Psoas muscle (tissue), 8 donors: ENCODE data around the gene MED28. TPM values are rescaled to one million over a fixed set of nuclear protein-coding genes. Genes with fewer than 3 reads are reported as not detected.

ENCODE experiments used
- ATAC-seq, 4 donors: fragments of 200-7000 bp; cut with Tn5 transposase; one replicate each; pipeline ENCODE4 v1.9.1; 2020; ENCODE audit warnings: moderate library complexity in 3 of 4, mild to moderate bottlenecking in 2 of 4
- DNase-seq, 2 donors: peaks; one replicate each; pipeline ENCODE4 v3.0.0-alpha.2; 2020
- H3K27ac ChIP-seq: fragments of 200-600 bp; one replicate; pipeline ENCODE4 v1.8.0; 2022
- H3K27me3 ChIP-seq, 3 donors: fragments of 200-600 bp in 1 of 3; one replicate each; pipeline versions ENCODE4 v1.6.1 to v1.8.0; 2013 to 2022; ENCODE audit warnings: low read length in 2 of 3, mild to moderate bottlenecking in 2 of 3, moderate library complexity in 1 of 3; ENCODE audit not compliant: insufficient read depth in 3 of 3
- H3K36me3 ChIP-seq, 2 donors: fragments of 200-600 bp in 1 of 2; one replicate each; pipeline versions ENCODE4 v1.6.1 to v1.8.0; 2013 to 2022; ENCODE audit warnings: low read depth in 1 of 2, mild to moderate bottlenecking in 1 of 2, moderate library complexity in 1 of 2; ENCODE audit not compliant: insufficient read depth in 1 of 2
- H3K4me1 ChIP-seq: fragments of 200-600 bp; one replicate; pipeline ENCODE4 v1.8.0; 2022
- H3K4me3 ChIP-seq: fragments of 200-600 bp; one replicate; pipeline ENCODE4 v1.8.0; 2022; ENCODE audit warnings: mild to moderate bottlenecking
- H3K9me3 ChIP-seq: fragments of 200-600 bp; one replicate; pipeline ENCODE4 v1.8.0; 2022
- WGBS, 3 donors: extraction: QIAGEN DNeasy Blood & Tissue Kit; methylation state at CpG; one replicate each; pipeline versions ENCODE4 v1.1.6 to v1.1.7; 2013; 5-methylcytosine and 5-hydroxymethylcytosine counted together
- intact Hi-C, 2 donors: fragments of 100-400 bp; cut with DNase I; formaldehyde crosslinking; loops; one replicate each; pipeline versions ENCODE4 v1.11.0 to v1.14.2; 2022
- polyA plus RNA-seq, 3 donors: library from polyadenylated mRNA; stranded (reverse); fragments of 200-250 nt; gene quantifications; one replicate each; pipeline ENCODE4 v1.2.3, GENCODE V29; 2013
- total RNA-seq, 4 donors: library from RNA; stranded (reverse); fragmentation: NEBNext Ultra II Directional in 2 of 4; extraction: Animal tissue kit (Norgen Biotek cat#: 25700) in 2 of 4; gene quantifications; one replicate each; pipeline versions ENCODE4 v1.2.1 to v1.2.4, GENCODE V29; 2021 to 2023
- TF ChIP-seq, protein P1 (sequence below): fragments of 200-600 bp; IDR thresholded peaks from one replicate; pipeline ENCODE4 v1.8.0; 2022; ENCODE audit warnings: antibody characterized with exemption
- donor health status: healthy with polysubstance abuse.
- donor health status: DM: no; HTN: no; CAD: no; lungs with moderate emphysema.
- donor health status: Bipolar disorder and iron deficiency.
- donor health status: healthy.
- donor health status: DM: yes; HTN: yes; CAD: no.
- donor health status: DM: no; HTN: no; CAD: no.
- donor health status: DM: no; HTN: no; CAD: no.
- donor health status: DM: yes; HTN: yes; CAD: no.

MED28 gene
- total and polyA plus RNA-seq, 7 donors, result 27.2 to 58.3 (median 36.2) TPM

DNA sequence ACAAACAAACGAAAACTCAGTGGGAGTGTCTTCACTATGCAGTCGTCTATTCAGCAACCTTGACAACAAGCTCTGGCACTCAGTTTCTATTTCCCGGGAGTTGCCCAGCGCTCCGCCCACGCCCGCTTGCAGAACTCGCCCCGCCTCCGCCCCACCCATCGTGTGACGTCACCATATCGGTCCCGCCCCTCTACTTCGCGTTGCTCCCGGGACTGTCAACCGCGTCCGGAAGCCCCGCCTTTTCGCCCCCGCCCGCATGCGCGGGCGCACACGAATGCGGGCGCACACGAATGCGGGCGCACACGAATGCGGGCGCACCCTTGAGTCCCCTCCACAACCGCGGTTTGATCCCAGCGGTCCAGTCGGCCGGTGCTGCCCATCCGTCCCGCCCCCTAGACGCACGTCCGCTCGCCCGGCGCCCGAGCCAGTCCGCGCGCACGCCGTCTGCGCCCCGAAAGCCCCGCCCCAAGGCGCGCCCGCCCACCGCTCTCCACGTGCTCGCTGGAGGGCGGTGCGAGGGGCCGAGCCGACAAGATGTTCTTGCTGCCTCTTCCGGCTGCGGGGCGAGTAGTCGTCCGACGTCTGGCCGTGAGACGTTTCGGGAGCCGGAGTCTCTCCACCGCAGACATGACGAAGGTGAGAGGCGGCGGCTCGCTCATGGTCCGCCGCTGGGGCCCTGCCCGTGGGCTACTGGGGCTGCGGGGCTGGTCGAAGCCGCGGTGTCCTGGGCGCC, 37.3 kb upstream of the MED28 start, which contains the start of gene LAP3:
TSS of gene LAP3 (plus strand) at position 267 of the 733 bp plus-strand sequence. CDS start at position 535, 268 bp downstream.
- peaks cover 2 to 31% of the 10 kb centered on the region in 2 donors for H3K36me3 ChIP-seq
- intact Hi-C loops, result loop anchor here (5.0 to 10.0 kb wide), 4 partner anchors 35 to 445 kb away; partner anchors contain the start of genes LCORL (in 1 of the 2) and MED28 (in 1 of the 2)
- TF ChIP-seq, protein P1, sequence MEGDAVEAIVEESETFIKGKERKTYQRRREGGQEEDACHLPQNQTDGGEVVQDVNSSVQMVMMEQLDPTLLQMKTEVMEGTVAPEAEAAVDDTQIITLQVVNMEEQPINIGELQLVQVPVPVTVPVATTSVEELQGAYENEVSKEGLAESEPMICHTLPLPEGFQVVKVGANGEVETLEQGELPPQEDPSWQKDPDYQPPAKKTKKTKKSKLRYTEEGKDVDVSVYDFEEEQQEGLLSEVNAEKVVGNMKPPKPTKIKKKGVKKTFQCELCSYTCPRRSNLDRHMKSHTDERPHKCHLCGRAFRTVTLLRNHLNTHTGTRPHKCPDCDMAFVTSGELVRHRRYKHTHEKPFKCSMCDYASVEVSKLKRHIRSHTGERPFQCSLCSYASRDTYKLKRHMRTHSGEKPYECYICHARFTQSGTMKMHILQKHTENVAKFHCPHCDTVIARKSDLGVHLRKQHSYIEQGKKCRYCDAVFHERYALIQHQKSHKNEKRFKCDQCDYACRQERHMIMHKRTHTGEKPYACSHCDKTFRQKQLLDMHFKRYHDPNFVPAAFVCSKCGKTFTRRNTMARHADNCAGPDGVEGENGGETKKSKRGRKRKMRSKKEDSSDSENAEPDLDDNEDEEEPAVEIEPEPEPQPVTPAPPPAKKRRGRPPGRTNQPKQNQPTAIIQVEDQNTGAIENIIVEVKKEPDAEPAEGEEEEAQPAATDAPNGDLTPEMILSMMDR, result no peak
- DNase-seq (peak; percentile 97 to 99), ATAC-seq (peak; percentile 98 to 99 (median 98))
- peaks cover 11% of the 10 kb centered on the region for H3K4me1 ChIP-seq
- H3K27me3 ChIP-seq, result no peaks in the 10 kb centered on the region
- no peaks in the 10 kb centered on the region for H3K9me3 ChIP-seq
- WGBS, 3 donors, result 0% methylated on average over 77 to 91 of the region's 91 CpGs
- peak within 1 kb of the TSS; percentile 90 for H3K27ac ChIP-seq
- H3K4me3 ChIP-seq, result peak within 1 kb of the TSS; percentile 78

DNA sequence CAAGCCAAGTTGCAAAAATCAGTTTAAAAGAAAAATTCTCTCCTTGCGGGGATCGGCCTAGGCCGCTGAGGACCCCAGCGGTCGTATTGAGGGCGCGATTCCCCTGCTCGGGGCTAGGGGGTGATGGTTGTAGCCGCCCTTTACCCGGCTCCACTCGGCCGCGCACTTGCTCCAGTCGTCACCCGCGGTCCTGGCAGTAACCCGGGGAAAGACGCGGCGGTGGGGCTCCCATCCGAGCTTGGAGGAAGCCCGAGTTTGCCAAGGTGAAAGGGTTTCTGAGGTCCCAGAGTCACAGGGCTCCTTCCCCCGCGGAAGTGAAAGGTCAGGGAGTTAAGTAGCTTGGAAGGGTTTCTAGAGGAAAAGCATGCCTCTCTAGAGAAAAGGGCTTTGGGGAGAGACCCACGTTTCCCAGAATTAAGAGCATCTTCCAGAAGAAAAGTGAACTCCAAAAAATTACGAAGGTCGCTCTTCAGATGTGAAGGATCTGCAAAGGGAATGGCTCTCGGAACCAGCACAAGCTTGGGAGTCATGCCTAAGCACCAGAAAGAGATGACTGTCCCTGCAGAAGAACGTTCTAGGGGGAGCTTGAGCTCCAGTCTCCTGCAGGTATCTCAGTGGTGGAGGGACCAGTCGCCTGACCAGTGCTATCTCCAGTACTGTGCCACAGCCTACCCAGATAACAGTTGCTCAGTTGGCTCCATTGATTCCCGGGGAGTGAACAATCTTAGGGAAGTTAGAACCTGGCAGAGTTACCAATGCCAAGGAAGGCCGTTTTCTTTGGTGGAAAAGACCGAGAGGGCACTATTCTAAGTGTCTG, 36.6 kb upstream of the MED28 start:
- ATAC-seq, result peak; percentile 24 to 59 (median 38)
- TF ChIP-seq, protein P1, result no peak
- Histone ChIP-seq H3K27ac (peak overlapping the region; percentile 90), H3K36me3 (peaks cover 2 to 39% of the 10 kb centered on the region in 2 donors), H3K4me1 (peaks cover 11% of the 10 kb centered on the region), H3K27me3 (no peaks in the 10 kb centered on the region), H3K9me3 (no peaks in the 10 kb centered on the region), H3K4me3 (peak overlapping the region; percentile 78)
- intact Hi-C loops, result loop anchor here (5.0 to 10.0 kb wide), 4 partner anchors 34 to 444 kb away; partner anchors contain the start of genes LCORL (in 1 of the 2) and MED28 (in 1 of the 2)
- WGBS, 3 donors, result 5 to 10% (median 6%) methylated on average over 30 to 33 of the region's 33 CpGs
- peak; percentile 63 to 78 for DNase-seq

DNA sequence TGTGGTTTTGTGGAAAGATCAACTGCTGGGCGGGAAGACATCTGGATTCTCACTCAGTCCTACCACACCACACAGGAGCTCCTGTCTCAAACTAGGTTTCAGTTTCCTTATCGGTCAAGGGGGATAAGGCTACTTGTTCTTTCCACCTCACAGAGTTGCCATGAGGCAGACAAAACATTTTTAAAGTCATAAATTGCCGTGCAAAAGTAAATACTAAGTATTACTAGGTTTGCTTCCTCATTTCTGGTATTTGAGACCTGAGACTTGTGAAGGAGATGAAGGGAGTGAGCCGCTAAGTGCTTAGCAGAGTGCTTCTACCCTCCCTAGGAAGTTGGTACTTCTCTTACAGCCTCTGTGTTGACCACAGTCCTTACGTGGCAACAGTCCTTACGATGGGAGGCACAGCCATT, 36.0 kb upstream of the MED28 start:
- Histone ChIP-seq H3K9me3 (no peaks in the 10 kb centered on the region), H3K4me3 (peak overlapping the region; percentile 78), H3K27me3 (no peaks in the 10 kb centered on the region), H3K36me3 (peaks cover 2 to 45% of the 10 kb centered on the region in 2 donors), H3K4me1 (peaks cover 11% of the 10 kb centered on the region), H3K27ac (peak overlapping the region; percentile 90)
- WGBS, 3 donors, result 55 to 66% (median 65%) methylated on average over 6 of the region's 6 CpGs
- no peak for DNase-seq
- ATAC-seq, result no peak
- intact Hi-C loops, result loop anchor here (5.0 to 10.0 kb wide), 4 partner anchors 34 to 444 kb away; partner anchors contain the start of genes LCORL (in 1 of the 2) and MED28 (in 1 of the 2)
- TF ChIP-seq, protein P1, result no peak

DNA sequence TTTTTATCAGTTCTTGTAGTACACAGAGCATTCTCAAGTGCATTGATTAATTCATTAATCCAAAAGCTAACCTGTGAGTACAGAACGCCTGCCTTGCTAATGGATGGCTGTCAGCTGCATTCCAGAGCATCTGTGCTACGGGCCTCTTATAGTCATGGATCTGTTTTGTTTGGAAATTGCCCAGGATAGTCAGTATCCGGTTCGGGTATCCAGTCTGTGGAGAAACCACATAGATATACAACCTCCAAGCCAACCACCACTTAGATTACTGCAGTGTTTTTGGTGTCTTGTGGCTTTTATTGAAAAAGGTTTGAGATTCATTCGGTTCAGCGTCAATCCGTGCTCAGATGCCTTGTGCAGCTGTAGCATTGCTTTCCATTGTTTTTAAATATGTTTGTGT, 33.5 kb upstream of the MED28 start:
- DNase-seq (no peak), ATAC-seq (no peak)
- H3K27ac ChIP-seq, result peak overlapping the region; percentile 21
- H3K36me3 ChIP-seq, result peaks cover 8 to 70% of the 10 kb centered on the region in 2 donors
- H3K4me1 ChIP-seq, result peaks cover 11% of the 10 kb centered on the region
- no peaks in the 10 kb centered on the region for H3K9me3 ChIP-seq
- WGBS, 3 donors, result 62 to 68% (median 67%) methylated on average over 7 of the region's 7 CpGs
- H3K27me3 ChIP-seq, result no peaks in the 10 kb centered on the region
- intact Hi-C loops, result no loop called here
- peak overlapping the region; percentile 31 for H3K4me3 ChIP-seq
- TF ChIP-seq, protein P1, result no peak
